H1 (cell line): ENCODE results near the gene MYLK4. TPM values are rescaled to one million over a fixed set of nuclear protein-coding genes. Genes with fewer than 3 reads are reported as not detected.

ENCODE experiments used
- CTCF ChIA-PET: fragments of 300-600 bp; sonication (Branson Sonifier 250); formaldehyde crosslinking; loops from one replicate; lab custom pipeline; 2021; ENCODE audit not compliant: partially characterized antibody; lab: Charles Lee
- POLR2A ChIA-PET: fragments of 300-600 bp; sonication (Branson Sonifier 250); formaldehyde crosslinking; loops from one replicate; lab custom pipeline; 2021; ENCODE audit warnings: inconsistent platforms; ENCODE audit not compliant: partially characterized antibody; lab: Charles Lee
- DNase-seq, 2 experiments: peaks; one replicate each; pipeline versions ENCODE4 v3.0.0 to v3.0.0-alpha.2; 2010 to 2022; ENCODE audit warnings: low spot score in 2 of 2, low read depth in 1 of 2, mixed read lengths in 1 of 2
- FAIRE-seq: peaks from 2 replicates; lab custom pipeline; 2011; peaks lifted over from hg19 to GRCh38; lab: Jason Lieb, UNC
- H2AFZ ChIP-seq: 2 replicates; pipeline ENCODE4 v1.8.1; 2012; ENCODE audit warnings: low read length, inconsistent platforms
- H2AK5ac ChIP-seq: 2 replicates; pipeline ENCODE4 v1.6.1; 2013; ENCODE audit warnings: low read depth, low read length
- H2BK120ac ChIP-seq: replicated peaks from 2 replicates; pipeline ENCODE3; 2013; ENCODE audit warnings: low read depth, low read length, inconsistent platforms
- H2BK12ac ChIP-seq: 2 replicates; pipeline ENCODE4 v1.6.1; 2013; ENCODE audit warnings: low read depth, low read length
- H2BK15ac ChIP-seq: 2 replicates; pipeline ENCODE4 v1.6.1; 2013; ENCODE audit warnings: low read length
- H2BK20ac ChIP-seq: 2 replicates; pipeline ENCODE4 v1.6.1; 2013; ENCODE audit warnings: low read length
- H2BK5ac ChIP-seq: 2 replicates; pipeline ENCODE4 v1.6.1; 2013; ENCODE audit warnings: low read depth, low read length
- H3K14ac ChIP-seq: 2 replicates; pipeline ENCODE4 v1.6.1; 2013; ENCODE audit warnings: inconsistent platforms; ENCODE audit not compliant: insufficient read length
- H3K18ac ChIP-seq: 2 replicates; pipeline ENCODE4 v1.6.1; 2013; ENCODE audit warnings: low read length; ENCODE audit errors: extremely low read depth
- H3K23ac ChIP-seq: 2 replicates; pipeline ENCODE4 v1.6.1; 2013; ENCODE audit warnings: inconsistent platforms; ENCODE audit not compliant: insufficient read length
- H3K23me2 ChIP-seq: 2 replicates; pipeline ENCODE4 v1.6.1; 2013; ENCODE audit warnings: low read depth, low read length
- H3K27ac ChIP-seq: 2 replicates; pipeline ENCODE4 v1.6.1; 2011; ENCODE audit warnings: low read depth, low read length, inconsistent platforms
- H3K27me3 ChIP-seq, 4 experiments: replicated peaks in 1 of 4; 1 replicate in 1 of 4; 2 replicates in 3 of 4; pipeline versions ENCODE4 v1.6.1 to v1.8.1; 2011 to 2013; ENCODE audit warnings: low read length in 3 of 4, mild to moderate bottlenecking in 3 of 4, inconsistent platforms in 2 of 4, mixed read lengths in 2 of 4, moderate library complexity in 1 of 4; ENCODE audit not compliant: control insufficient read depth in 3 of 4, insufficient read depth in 3 of 4; ENCODE audit errors: extremely low read depth in 1 of 4
- H3K36me3 ChIP-seq, 4 experiments: 2 replicates each; pipeline versions ENCODE4 v1.6.1 to v1.8.1; 2011 to 2013; ENCODE audit warnings: mild to moderate bottlenecking in 4 of 4, low read length in 3 of 4, moderate library complexity in 2 of 4, control low read depth in 1 of 4, inconsistent platforms in 1 of 4; ENCODE audit not compliant: insufficient read depth in 4 of 4, control insufficient read depth in 2 of 4
- H3K4ac ChIP-seq: replicated peaks from 2 replicates; pipeline ENCODE3; 2013; ENCODE audit warnings: low read length, low read depth, mixed read lengths, inconsistent platforms; ENCODE audit not compliant: insufficient read length
- H3K4me1 ChIP-seq, 4 experiments: replicated peaks in 1 of 4; 1 replicate in 1 of 4; 2 replicates in 3 of 4; pipeline versions ENCODE4 v1.6.1 to v1.8.1; 2011 to 2013; ENCODE audit warnings: low read length in 3 of 4, inconsistent platforms in 2 of 4, mixed read lengths in 1 of 4; ENCODE audit not compliant: insufficient read depth in 4 of 4, control insufficient read depth in 3 of 4
- H3K4me2 ChIP-seq, 2 experiments: 2 replicates each; pipeline versions ENCODE4 v1.6.1 to v1.8.1; 2011 to 2013; ENCODE audit warnings: low read depth in 2 of 2, low read length in 2 of 2, control low read depth in 1 of 2, inconsistent platforms in 1 of 2, mild to moderate bottlenecking in 1 of 2; ENCODE audit not compliant: insufficient read depth in 1 of 2
- H3K4me3 ChIP-seq, 4 experiments: fragments of 200-600, 300-600 bp in 1 of 4; sonication (generic), shearing (Covaris generic), sonication (Bioruptor Twin) in 1 of 4; 2 replicates each; pipeline versions ENCODE4 v1.5.1 to v1.8.1; 2011 to 2016; ENCODE audit warnings: low read length in 4 of 4, low read depth in 3 of 4, control low read depth in 2 of 4, inconsistent platforms in 2 of 4, mild to moderate bottlenecking in 2 of 4, mixed read lengths in 1 of 4, moderate library complexity in 1 of 4; ENCODE audit not compliant: insufficient read depth in 2 of 4; ENCODE audit errors: extremely low read depth in 1 of 4
- H3K56ac ChIP-seq: replicated peaks from 2 replicates; pipeline ENCODE3; 2013; ENCODE audit warnings: low read depth, mild to moderate bottlenecking, mixed read lengths, low read length, inconsistent platforms; ENCODE audit not compliant: insufficient read length
- H3K79me1 ChIP-seq: 2 replicates; pipeline ENCODE4 v1.6.1; 2013; ENCODE audit warnings: low read depth, low read length, control low read depth
- H3K79me2 ChIP-seq, 2 experiments: 2 replicates each; pipeline versions ENCODE4 v1.6.1 to v1.8.1; 2012 to 2013; ENCODE audit warnings: low read length in 2 of 2, mild to moderate bottlenecking in 2 of 2, inconsistent platforms in 1 of 2; ENCODE audit not compliant: insufficient read depth in 2 of 2, control insufficient read depth in 1 of 2
- H3K9ac ChIP-seq, 4 experiments: replicated peaks in 1 of 4; 1 replicate in 1 of 4; 2 replicates in 3 of 4; pipeline versions ENCODE4 v1.6.1 to v1.8.1; 2011 to 2013; ENCODE audit warnings: low read depth in 3 of 4, low read length in 3 of 4, control low read depth in 2 of 4, mild to moderate bottlenecking in 2 of 4, moderate library complexity in 2 of 4, inconsistent platforms in 1 of 4; ENCODE audit errors: extremely low read depth in 1 of 4
- H3K9me3 ChIP-seq, 2 experiments: 2 replicates each; pipeline versions ENCODE4 v1.6.1 to v1.8.1; 2012 to 2013; ENCODE audit warnings: mild to moderate bottlenecking in 2 of 2, moderate library complexity in 2 of 2, control low read depth in 1 of 2, inconsistent platforms in 1 of 2, low read depth in 1 of 2, low read length in 1 of 2, mixed read lengths in 1 of 2; ENCODE audit not compliant: insufficient read depth in 2 of 2
- H4K20me1 ChIP-seq, 2 experiments: replicated peaks in 1 of 2; 2 replicates each; pipeline versions ENCODE3 to v1.8.1; 2011 to 2013; ENCODE audit warnings: inconsistent platforms in 2 of 2, low read length in 2 of 2, mild to moderate bottlenecking in 1 of 2; ENCODE audit not compliant: insufficient read depth in 2 of 2, control insufficient read depth in 1 of 2
- H4K5ac ChIP-seq: 2 replicates; pipeline ENCODE4 v1.6.1; 2013; ENCODE audit warnings: low read length, low read depth, mixed read lengths, inconsistent platforms; ENCODE audit not compliant: insufficient read length
- H4K8ac ChIP-seq: 2 replicates; pipeline ENCODE4 v1.8.0; 2013; ENCODE audit warnings: mild to moderate bottlenecking, moderate library complexity, low read length, inconsistent platforms; ENCODE audit not compliant: insufficient read depth; ENCODE audit errors: extremely low read depth
- H4K91ac ChIP-seq: replicated peaks from 2 replicates; pipeline ENCODE3; 2013; ENCODE audit warnings: low read length, mixed read lengths, inconsistent platforms; ENCODE audit not compliant: insufficient read length
- ASH2L ChIP-seq: fragments of 200-600, 300-600 bp; sonication (generic); IDR thresholded peaks from one replicate; pipeline ENCODE4 v1.7.1; 2017; ENCODE audit warnings: low read length
- CHD1 ChIP-seq: IDR thresholded peaks from 2 replicates; pipeline ENCODE4 v1.6.1; 2012; ENCODE audit warnings: low read depth, low read length, improper control_type of control experiment
- EZH2 ChIP-seq: fragments of 200-600 bp; sonication (generic); IDR thresholded peaks from 2 replicates; pipeline ENCODE4 v1.7.1; 2012; ENCODE audit warnings: low read depth, mild to moderate bottlenecking, moderate library complexity, low read length, inconsistent platforms; ENCODE audit not compliant: severe bottlenecking
- FOSL1 ChIP-seq: IDR thresholded peaks from 2 replicates; pipeline ENCODE4 v1.6.1; 2011; ENCODE audit warnings: mild to moderate bottlenecking, low read depth, low read length, moderate library complexity; ENCODE audit not compliant: insufficient read depth
- HDAC2 ChIP-seq, 2 experiments: fragments of 300-600 bp in 1 of 2; sonication (generic) in 1 of 2; IDR thresholded peaks; 2 replicates each; pipeline ENCODE4 v1.6.1; 2011 to 2012; ENCODE audit warnings: low read depth in 2 of 2, low read length in 2 of 2, mild to moderate bottlenecking in 2 of 2, moderate library complexity in 2 of 2, borderline replicate concordance in 1 of 2, inconsistent platforms in 1 of 2
- PHF8 ChIP-seq: fragments of 200-600 bp; sonication (generic); conservative IDR thresholded peaks from 2 replicates; pipeline ENCODE4 v1.7.1; 2012; ENCODE audit warnings: low read depth, mild to moderate bottlenecking, inconsistent platforms, low read length, moderate library complexity
- SIN3A ChIP-seq, 2 experiments: IDR thresholded peaks in 1 of 2; conservative IDR thresholded peaks in 1 of 2; 2 replicates each; pipeline ENCODE4 v1.6.1; 2011 to 2012; ENCODE audit warnings: low read length in 2 of 2, improper control_type of control experiment in 1 of 2, low read depth in 1 of 2, mild to moderate bottlenecking in 1 of 2
- SP2 ChIP-seq: IDR thresholded peaks from 2 replicates; pipeline ENCODE4 v1.6.1; 2012; ENCODE audit warnings: mild to moderate bottlenecking, low read length, inconsistent platforms
- TAF1 ChIP-seq: IDR thresholded peaks from 2 replicates; pipeline ENCODE4 v1.6.1; 2011; ENCODE audit warnings: mild to moderate bottlenecking, low read depth, low read length
- TAF7 ChIP-seq: optimal IDR thresholded peaks from 2 replicates; pipeline ENCODE3; 2011; ENCODE audit warnings: low read depth, mild to moderate bottlenecking, inconsistent platforms, low read length, moderate library complexity, borderline replicate concordance
- TEAD4 ChIP-seq: IDR thresholded peaks from 2 replicates; pipeline ENCODE4 v1.6.1; 2012; ENCODE audit warnings: low read depth, low read length, inconsistent platforms, mixed read lengths
- WGBS, 2 experiments: shearing (Covaris generic) in 1 of 2; methylation state at CpG; one replicate each; pipeline versions ENCODE4 v1.1.6 to v1.1.7; 2013 to 2015; ENCODE audit warnings: low lambda C conversion rate in 2 of 2, mixed read lengths in 2 of 2, inconsistent platforms in 1 of 2, low coverage in 1 of 2, missing lambda C conversion rate in 1 of 2; ENCODE audit not compliant: insufficient replicate concordance in 2 of 2, insufficient coverage in 1 of 2, insufficient read length in 1 of 2; ENCODE audit errors: extremely low coverage in 1 of 2, missing lambda C conversion rate in 1 of 2; 5-methylcytosine and 5-hydroxymethylcytosine counted together
- polyA plus RNA-seq, 7 experiments: library from polyadenylated mRNA; depleted of rRNA in 3 of 7; stranded (reverse) in 5 of 7; unstranded in 2 of 7; fragments of >200 nt in 5 of 7; fragments of 200-250 nt in 2 of 7; gene quantifications; 1 replicate in 5 of 7; 2 replicates in 1 of 7; 4 replicates in 1 of 7; pipeline versions ENCODE4 v1.2.1 to v1.2.3, GENCODE V29; 2011 to 2013; ENCODE audit warnings: missing spikeins in 2 of 7, mixed read lengths in 2 of 7
- total RNA-seq: library from RNA; stranded (reverse); fragmentation: NEBNext Ultra II Directional; extraction: Animal tissue kit (Norgen Biotek cat#: 25700); gene quantifications from 2 replicates; pipeline ENCODE4 v1.2.1, GENCODE V29; 2021

The MYLK4 gene
- total and polyA plus RNA-seq, 2 of the 8 experiments (the other 6 are each of a cell fraction or from before 2014, with no cell fraction given): 0.11 to 0.17 TPM

DNA sequence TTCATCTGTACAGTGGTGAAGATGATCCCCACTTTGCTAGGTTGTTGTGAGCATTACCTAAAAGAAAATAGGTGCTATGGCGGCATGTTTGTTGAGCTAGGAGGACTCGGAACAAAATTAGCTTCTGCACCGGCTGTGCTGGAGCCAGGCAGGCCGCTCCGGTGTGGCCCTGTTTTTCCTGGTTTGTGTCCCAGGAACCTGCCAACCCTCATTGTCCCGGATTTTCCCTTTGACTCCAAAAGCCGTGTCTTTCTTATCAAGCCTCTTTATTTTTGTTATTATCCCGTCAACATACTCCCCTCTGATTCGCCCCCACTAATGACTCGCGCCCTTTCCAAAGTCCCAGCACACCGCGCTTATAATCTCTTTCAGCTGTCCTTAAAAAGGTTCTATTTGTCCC, 117.0 kb downstream of the MYLK4 start:
- ChIA-PET POLR2A (interaction anchor here (1.0 kb wide), 2 partner anchors 9 to 44 kb away, joined by 3 read pairs; no protein-coding TSS in a partner anchor), CTCF (interaction anchor here (0.5 to 5.3 kb wide), 34 partner anchors 10 to 1113 kb away, joined by 3 to 31 read pairs (median 4); no protein-coding TSS in a partner anchor)
- Histone ChIP-seq H3K36me3 (no peaks in the 10 kb centered on the region), H3K79me1 (no peaks in the 10 kb centered on the region), H3K9me3 (no peaks in the 10 kb centered on the region), H2AK5ac (peak overlapping the region; percentile 88; the same call in 1 of the 2 replicates), H2BK120ac (peak overlapping the region; percentile 0), H3K4me2 (peak overlapping the region; percentile 30 to 65; a peak in 3 of 4 replicates), H4K91ac (no peak overlapping the region), H2BK5ac (no peak overlapping the region), H3K23me2 (no peaks in the 10 kb centered on the region; the same call in 1 of the 2 replicates), H3K4ac (no peak overlapping the region), H4K8ac (peak overlapping the region; percentile 98; the same call in 1 of the 2 replicates), H2BK15ac (peak overlapping the region; percentile 34; the same call in 1 of the 2 replicates), H3K14ac (no peak overlapping the region), H3K4me1 (peaks cover 0 to 8% (median 2%) of the 10 kb centered on the region in 4 experiments; a peak in 2 of 7 replicates), H3K27ac (no peak overlapping the region), H2AFZ (peak overlapping the region; percentile 52; the same call in 1 of the 2 replicates), H3K23ac (no peak overlapping the region), H2BK12ac (no peak overlapping the region; the same call in 1 of the 2 replicates), H3K56ac (peak overlapping the region; percentile 22), H4K5ac (no peak overlapping the region), H3K79me2 (no peaks in the 10 kb centered on the region), H3K4me3 (peak overlapping the region; percentile 2 to 60 (median 22); a peak in 5 of 8 replicates), H4K20me1 (no peaks in the 10 kb centered on the region), H3K27me3 (peaks cover 0 to 11% (median 10%) of the 10 kb centered on the region in 4 experiments; a peak in 4 of 7 replicates), H3K18ac (no peak overlapping the region), H3K9ac (peak overlapping the region in 1 of 4 experiments; percentile 43; a peak in 4 of 7 replicates), H2BK20ac (no peak overlapping the region)
- no peak for FAIRE-seq
- WGBS, 2 experiments: 67% methylated on average over 13 of the region's 13 CpGs; no CpG with 5 or more reads in 1 of the 2 experiments
- no peak for DNase-seq
- TF ChIP-seq HDAC2 (IDR thresholded peaks at IDR 0.05; ENCODE audit: borderline replicate concordance in 1 of 2, low read depth in 2 of 2, low read length in 2 of 2): no peak
- no peak for TF ChIP-seq SIN3A (conservative IDR thresholded peaks at IDR 0.05 in 1 of 2, IDR thresholded peaks at IDR 0.05 in 1 of 2; ENCODE audit: low read depth in 1 of 2, low read length in 2 of 2)
- TF ChIP-seq TAF1: 0 out of 2 replicates have a peak, but pooled peaks have one; percentile 8
- TF ChIP-seq CHD1: no peak
- TF ChIP-seq SP2: no peak
- no peak for TF ChIP-seq PHF8
- TF ChIP-seq EZH2: peak; percentile 21
- TF ChIP-seq TAF7: no peak
- TF ChIP-seq ASH2L: no peak
- no peak for TF ChIP-seq FOSL1
- no peak for TF ChIP-seq TEAD4
